Natural killer cell (primary cell): ENCODE measurements around the gene ASCL5. TPM values are rescaled to one million over a fixed set of nuclear protein-coding genes. Genes with fewer than 3 reads are reported as not detected.

ENCODE experiments used
- ATAC-seq, 3 donors: fragments of 150-1000 bp in 2 of 3; fragments of 200-7000 bp in 1 of 3; cut with Tn5 transposase; 1 replicate in 1 of 3; 2 replicates in 2 of 3; pipeline ENCODE4 v1.10.0; 2021; ENCODE audit warnings: mild to moderate bottlenecking in 2 of 3, moderate library complexity in 2 of 3
- DNase-seq, 2 donors: peaks; one replicate each; pipeline versions ENCODE4 v3.0.0 to v3.0.0-alpha.2; 2013 to 2021; ENCODE audit warnings: mixed read lengths in 1 of 2
- H3K27ac ChIP-seq: one replicate; pipeline ENCODE4 v1.5.1; 2013; ENCODE audit warnings: mild to moderate bottlenecking, low read length
- H3K27me3 ChIP-seq: one replicate; pipeline ENCODE4 v1.6.1; 2013; ENCODE audit warnings: low read length; ENCODE audit not compliant: control insufficient read depth, insufficient read depth
- H3K36me3 ChIP-seq: one replicate; pipeline ENCODE4 v1.6.1; 2013; ENCODE audit warnings: low read length; ENCODE audit not compliant: control insufficient read depth, insufficient read depth
- H3K4me1 ChIP-seq: one replicate; pipeline ENCODE4 v1.6.1; 2013; ENCODE audit warnings: low read length; ENCODE audit not compliant: control insufficient read depth, insufficient read depth
- H3K4me3 ChIP-seq: one replicate; pipeline ENCODE4 v1.5.1; 2013; ENCODE audit warnings: low read length
- H3K9me3 ChIP-seq: one replicate; pipeline ENCODE4 v1.6.1; 2013; ENCODE audit warnings: low read length; ENCODE audit not compliant: control insufficient read depth, insufficient read depth
- H3K27ac Mint-ChIP-seq, 2 donors: one replicate each; pipeline ENCODE4 v1.8.0; 2022; ENCODE audit warnings: mild to moderate bottlenecking in 2 of 2, mixed read lengths in 2 of 2, moderate library complexity in 1 of 2
- H3K27me3 Mint-ChIP-seq, 2 donors: one replicate each; pipeline ENCODE4 v1.8.0; 2022; ENCODE audit warnings: low read depth in 2 of 2, mixed read lengths in 2 of 2
- H3K36me3 Mint-ChIP-seq: one replicate; pipeline ENCODE4 v1.8.0; 2022; ENCODE audit warnings: mixed read lengths
- H3K4me1 Mint-ChIP-seq, 2 donors: one replicate each; pipeline ENCODE4 v1.8.0; 2022; ENCODE audit warnings: mixed read lengths in 2 of 2
- H3K4me3 Mint-ChIP-seq: one replicate; pipeline ENCODE4 v1.8.0; 2022; ENCODE audit warnings: mild to moderate bottlenecking, moderate library complexity, mixed read lengths
- H3K9me3 Mint-ChIP-seq, 2 donors: one replicate each; pipeline ENCODE4 v1.8.0; 2022; ENCODE audit warnings: mixed read lengths in 2 of 2
- WGBS: methylation state at CpG from one replicate; pipeline ENCODE4 v1.1.7; 2013; ENCODE audit warnings: missing lambda C conversion rate; ENCODE audit not compliant: insufficient coverage; 5-methylcytosine and 5-hydroxymethylcytosine counted together
- intact Hi-C: fragments of 100-400 bp; cut with micrococcal nuclease; formaldehyde crosslinking; loops from one replicate; pipeline ENCODE4 v1.14.2; 2022
- total RNA-seq, 4 donors: library from RNA; stranded (reverse); fragments of 120-200 nt in 1 of 4; gene quantifications; one replicate each; pipeline versions ENCODE4 v1.2.3 to v1.2.4, GENCODE V29; 2013 to 2022
- TF ChIP-seq, protein P1 (sequence below): fragments of 200-600 bp; IDR thresholded peaks from one replicate; pipeline ENCODE4 v1.8.0; 2022; ENCODE audit warnings: antibody characterized with exemption

Gene ASCL5
- total RNA-seq, 3 donors from 2014 or later (not counting 1 experiment from before 2014, with no cell fraction given) = not detected

DNA sequence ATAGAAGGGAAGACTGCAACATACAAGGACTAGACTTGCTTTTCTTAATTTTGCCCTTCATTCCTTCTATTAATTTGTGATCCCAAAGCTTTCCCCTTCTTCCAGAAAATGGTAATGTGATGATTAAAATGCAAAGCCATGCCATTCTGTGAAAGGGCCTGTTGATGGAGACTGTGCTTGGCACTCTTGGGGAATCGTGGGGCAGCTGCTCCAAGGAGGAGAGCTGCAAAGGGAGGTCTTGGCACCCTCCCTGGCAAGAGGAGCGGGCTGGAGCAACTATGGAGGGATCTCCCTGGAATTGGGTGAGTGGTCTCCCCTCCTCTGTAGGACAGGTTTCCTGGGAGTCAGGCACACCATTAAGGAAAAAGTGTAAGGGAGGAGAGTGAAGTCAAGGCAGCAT, 31.4 kb downstream of the ASCL5 start:
- Mint-ChIP-seq H3K9me3 (no peaks in the 10 kb centered on the region), H3K27ac (no peak overlapping the region), H3K36me3 (no peaks in the 10 kb centered on the region), H3K4me1 (no peaks in the 10 kb centered on the region), H3K4me3 (no peak overlapping the region), H3K27me3 (peaks cover 8 to 11% of the 10 kb centered on the region in 2 donors)
- WGBS = 81% methylated on average over 2 of the region's 2 CpGs
- Histone ChIP-seq H3K27ac (no peak overlapping the region), H3K4me1 (no peaks in the 10 kb centered on the region), H3K36me3 (no peaks in the 10 kb centered on the region), H3K27me3 (no peaks in the 10 kb centered on the region), H3K9me3 (no peaks in the 10 kb centered on the region), H3K4me3 (no peak overlapping the region)
- ATAC-seq (no peak), DNase-seq (no peak)
- TF ChIP-seq, protein P1, sequence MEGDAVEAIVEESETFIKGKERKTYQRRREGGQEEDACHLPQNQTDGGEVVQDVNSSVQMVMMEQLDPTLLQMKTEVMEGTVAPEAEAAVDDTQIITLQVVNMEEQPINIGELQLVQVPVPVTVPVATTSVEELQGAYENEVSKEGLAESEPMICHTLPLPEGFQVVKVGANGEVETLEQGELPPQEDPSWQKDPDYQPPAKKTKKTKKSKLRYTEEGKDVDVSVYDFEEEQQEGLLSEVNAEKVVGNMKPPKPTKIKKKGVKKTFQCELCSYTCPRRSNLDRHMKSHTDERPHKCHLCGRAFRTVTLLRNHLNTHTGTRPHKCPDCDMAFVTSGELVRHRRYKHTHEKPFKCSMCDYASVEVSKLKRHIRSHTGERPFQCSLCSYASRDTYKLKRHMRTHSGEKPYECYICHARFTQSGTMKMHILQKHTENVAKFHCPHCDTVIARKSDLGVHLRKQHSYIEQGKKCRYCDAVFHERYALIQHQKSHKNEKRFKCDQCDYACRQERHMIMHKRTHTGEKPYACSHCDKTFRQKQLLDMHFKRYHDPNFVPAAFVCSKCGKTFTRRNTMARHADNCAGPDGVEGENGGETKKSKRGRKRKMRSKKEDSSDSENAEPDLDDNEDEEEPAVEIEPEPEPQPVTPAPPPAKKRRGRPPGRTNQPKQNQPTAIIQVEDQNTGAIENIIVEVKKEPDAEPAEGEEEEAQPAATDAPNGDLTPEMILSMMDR = no peak
- intact Hi-C loops = no loop called here

DNA sequence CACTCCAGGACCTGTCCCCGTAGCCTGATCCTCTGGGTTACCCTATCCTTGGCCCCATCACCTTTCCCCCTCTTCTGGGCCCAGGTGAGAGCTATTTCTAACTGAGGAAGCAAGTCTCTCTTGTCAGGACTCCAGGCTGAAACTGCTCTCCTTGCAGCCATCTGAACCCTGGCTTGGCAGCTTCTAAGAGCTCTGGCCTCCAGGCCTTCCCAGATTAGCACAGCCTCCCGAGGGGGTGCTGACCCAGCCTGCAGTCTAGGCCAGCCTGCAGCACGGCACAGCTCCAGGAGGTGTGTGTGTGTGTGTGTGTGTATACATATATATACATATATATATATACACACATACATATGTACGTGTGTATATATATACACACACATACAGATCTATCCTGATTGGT, 32.2 kb downstream of the ASCL5 start:
- H3K4me3 ChIP-seq = no peak overlapping the region
- H3K27me3 ChIP-seq = no peaks in the 10 kb centered on the region
- no peak for ATAC-seq
- H3K4me1 Mint-ChIP-seq = no peaks in the 10 kb centered on the region
- intact Hi-C loops = no loop called here
- H3K4me3 Mint-ChIP-seq = no peak overlapping the region
- H3K36me3 ChIP-seq = no peaks in the 10 kb centered on the region
- no peak for DNase-seq
- peaks cover 8 to 11% of the 10 kb centered on the region in 2 donors for H3K27me3 Mint-ChIP-seq
- TF ChIP-seq, protein P1 = no peak
- no peaks in the 10 kb centered on the region for H3K9me3 Mint-ChIP-seq
- no peaks in the 10 kb centered on the region for H3K4me1 ChIP-seq
- no peak overlapping the region for H3K27ac Mint-ChIP-seq
- H3K9me3 ChIP-seq = no peaks in the 10 kb centered on the region
- H3K36me3 Mint-ChIP-seq = no peaks in the 10 kb centered on the region
- no peak overlapping the region for H3K27ac ChIP-seq
- WGBS = 72% methylated on average over 3 of the region's 4 CpGs

DNA sequence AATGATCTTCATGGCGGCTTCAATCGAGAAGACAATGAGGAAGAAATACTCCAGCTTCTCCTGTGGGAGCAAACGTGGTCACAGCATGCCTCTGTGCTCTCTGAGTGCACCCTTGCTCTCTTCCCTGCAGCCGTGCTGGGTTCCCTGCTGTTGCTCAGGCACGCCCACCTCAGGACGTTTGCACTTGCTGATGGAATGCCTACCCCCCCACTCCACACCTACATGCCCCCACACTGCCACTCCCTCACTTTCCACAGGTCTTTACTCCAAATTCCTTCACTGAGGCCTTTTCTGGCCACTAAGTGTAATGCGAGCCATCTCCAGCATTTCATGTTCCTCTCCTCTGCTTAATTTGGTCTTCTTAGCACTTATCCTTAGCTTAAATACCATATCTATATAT, 33.0 kb downstream of the ASCL5 start:
- no peaks in the 10 kb centered on the region for H3K27me3 ChIP-seq
- no peaks in the 10 kb centered on the region for H3K9me3 ChIP-seq
- Mint-ChIP-seq H3K36me3 (no peaks in the 10 kb centered on the region), H3K4me1 (no peaks in the 10 kb centered on the region), H3K27me3 (peaks cover 14% of the 10 kb centered on the region in 2 donors), H3K27ac (no peak overlapping the region), H3K9me3 (no peaks in the 10 kb centered on the region), H3K4me3 (no peak overlapping the region)
- no peak overlapping the region for H3K4me3 ChIP-seq
- TF ChIP-seq, protein P1 = no peak
- WGBS = 83% methylated on average over 7 of the region's 7 CpGs
- no peak for ATAC-seq
- intact Hi-C loops = no loop called here
- no peak overlapping the region for H3K27ac ChIP-seq
- H3K36me3 ChIP-seq = no peaks in the 10 kb centered on the region
- no peaks in the 10 kb centered on the region for H3K4me1 ChIP-seq
- DNase-seq = no peak

DNA sequence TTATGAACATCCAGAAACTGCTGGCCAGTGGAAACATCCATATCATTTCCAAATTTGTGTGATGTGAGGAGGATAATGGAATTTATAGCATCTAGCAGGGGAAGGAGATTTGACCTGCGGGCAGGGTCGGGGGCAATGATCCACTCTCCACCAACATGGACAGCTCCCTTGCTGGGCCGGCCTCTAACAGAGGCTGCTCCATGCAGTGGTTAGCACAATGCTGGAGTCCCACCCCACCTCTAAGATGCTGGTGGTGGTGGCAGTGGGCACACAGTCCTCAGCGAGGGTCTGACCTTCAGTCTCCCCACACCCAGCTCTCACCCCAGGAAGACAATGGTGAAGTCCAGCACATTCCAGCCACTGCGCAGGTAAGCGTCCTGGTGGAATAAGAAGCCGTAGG, 33.4 kb downstream of the ASCL5 start:
- H3K27me3 Mint-ChIP-seq = peaks cover 14% of the 10 kb centered on the region in 2 donors
- ATAC-seq = no peak
- H3K4me3 Mint-ChIP-seq = no peak overlapping the region
- H3K36me3 Mint-ChIP-seq = no peaks in the 10 kb centered on the region
- H3K4me1 ChIP-seq = no peaks in the 10 kb centered on the region
- H3K4me3 ChIP-seq = no peak overlapping the region
- TF ChIP-seq, protein P1 = no peak
- no peaks in the 10 kb centered on the region for H3K36me3 ChIP-seq
- intact Hi-C loops = no loop called here
- H3K9me3 ChIP-seq = no peaks in the 10 kb centered on the region
- no peak overlapping the region for H3K27ac Mint-ChIP-seq
- H3K4me1 Mint-ChIP-seq = no peaks in the 10 kb centered on the region
- WGBS = 93% methylated on average over 7 of the region's 7 CpGs
- no peak overlapping the region for H3K27ac ChIP-seq
- no peak for DNase-seq
- no peaks in the 10 kb centered on the region for H3K27me3 ChIP-seq
- H3K9me3 Mint-ChIP-seq = no peaks in the 10 kb centered on the region
